Spinal cord (tissue), 10 donors: ENCODE data around the gene MKLN1. TPM values are rescaled to one million over a fixed set of nuclear protein-coding genes. Genes with fewer than 3 reads are reported as not detected.

Experiments used
- DNase-seq, 6 donors: peaks; one replicate each; pipeline versions ENCODE4 v3.0.0 to v3.0.0-alpha.2; 2013 to 2015; ENCODE audit warnings: low spot score in 6 of 6, low read depth in 4 of 6
- H3K27ac ChIP-seq: one replicate; pipeline ENCODE4 v1.5.1; 2013; ENCODE audit warnings: low read depth, low read length, control low read depth
- H3K27me3 ChIP-seq: one replicate; pipeline ENCODE4 v1.6.1; 2013; ENCODE audit warnings: low read length; ENCODE audit not compliant: control insufficient read depth, insufficient read depth
- H3K36me3 ChIP-seq: one replicate; pipeline ENCODE4 v1.6.1; 2013; ENCODE audit warnings: low read length; ENCODE audit not compliant: control insufficient read depth, insufficient read depth
- H3K4me1 ChIP-seq: one replicate; pipeline ENCODE4 v1.6.1; 2013; ENCODE audit warnings: low read length; ENCODE audit not compliant: control insufficient read depth, insufficient read depth
- H3K4me3 ChIP-seq: one replicate; pipeline ENCODE4 v1.5.1; 2013; ENCODE audit warnings: low read depth, low read length, control low read depth
- H3K9me3 ChIP-seq: one replicate; pipeline ENCODE4 v1.6.1; 2013; ENCODE audit warnings: low read length; ENCODE audit not compliant: control insufficient read depth, insufficient read depth
- WGBS: methylation state at CpG from one replicate; pipeline ENCODE4 v1.1.5; 2013; ENCODE audit warnings: missing lambda C conversion rate; ENCODE audit not compliant: insufficient coverage; 5-methylcytosine and 5-hydroxymethylcytosine counted together
- polyA plus RNA-seq, 2 donors: library from polyadenylated mRNA; unstranded; fragments of 120-200 nt; gene quantifications; one replicate each; pipeline ENCODE4 v1.2.1, GENCODE V29; 2013; ENCODE audit not compliant: insufficient read length in 2 of 2
- total RNA-seq, 2 donors: library from RNA; depleted of rRNA in 1 of 2; stranded (reverse); fragments of 120-200 nt in 1 of 2; fragments of >200 nt in 1 of 2; gene quantifications; one replicate each; pipeline versions ENCODE4 v1.2.3 to v1.2.4, GENCODE V29; 2013 to 2014
- donor health status: healthy.

Gene MKLN1
- total and polyA plus RNA-seq, 4 donors, result 13.6 to 69.4 (median 36.6) TPM

GRCh38 chr7:131538071-131538812, 210.6 kb downstream of the MKLN1 start:
- Histone ChIP-seq H3K27me3 (no peaks in the 10 kb centered on the region), H3K4me3 (no peak overlapping the region), H3K27ac (peak overlapping the region; percentile 13), H3K4me1 (peaks cover 37% of the 10 kb centered on the region), H3K36me3 (peaks cover under 1% of the 10 kb centered on the region), H3K9me3 (no peaks in the 10 kb centered on the region)
- 67% methylated on average over 9 of the region's 13 CpGs for WGBS
- DNase-seq, result no peak

DNA sequence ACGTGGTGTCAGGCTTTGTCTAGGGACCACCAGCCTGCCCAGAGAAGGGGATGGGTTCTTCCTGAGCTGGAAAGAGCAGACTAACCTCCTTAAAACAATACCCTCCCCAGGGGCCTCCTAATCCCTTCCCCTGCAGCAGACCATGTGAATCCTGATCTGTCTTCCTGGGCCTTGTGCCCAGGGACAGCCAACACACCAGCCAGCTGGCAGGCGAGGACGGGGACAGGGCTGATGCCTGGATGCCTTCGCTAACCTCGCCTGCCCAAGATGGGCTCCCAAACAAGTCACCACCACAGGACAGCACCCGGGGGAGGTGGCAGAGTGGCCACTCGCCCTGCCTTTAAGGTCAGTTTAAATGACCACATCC, 211.1 kb downstream of the MKLN1 start:
- H3K27me3 ChIP-seq, result no peaks in the 10 kb centered on the region
- no peaks in the 10 kb centered on the region for H3K9me3 ChIP-seq
- 55% methylated on average over 3 of the region's 7 CpGs for WGBS
- H3K36me3 ChIP-seq, result no peaks in the 10 kb centered on the region
- peak in 2 of 6 donors; percentile 49 to 65 for DNase-seq
- peak overlapping the region; percentile 13 for H3K27ac ChIP-seq
- no peak overlapping the region for H3K4me3 ChIP-seq
- peaks cover 41% of the 10 kb centered on the region for H3K4me1 ChIP-seq

DNA sequence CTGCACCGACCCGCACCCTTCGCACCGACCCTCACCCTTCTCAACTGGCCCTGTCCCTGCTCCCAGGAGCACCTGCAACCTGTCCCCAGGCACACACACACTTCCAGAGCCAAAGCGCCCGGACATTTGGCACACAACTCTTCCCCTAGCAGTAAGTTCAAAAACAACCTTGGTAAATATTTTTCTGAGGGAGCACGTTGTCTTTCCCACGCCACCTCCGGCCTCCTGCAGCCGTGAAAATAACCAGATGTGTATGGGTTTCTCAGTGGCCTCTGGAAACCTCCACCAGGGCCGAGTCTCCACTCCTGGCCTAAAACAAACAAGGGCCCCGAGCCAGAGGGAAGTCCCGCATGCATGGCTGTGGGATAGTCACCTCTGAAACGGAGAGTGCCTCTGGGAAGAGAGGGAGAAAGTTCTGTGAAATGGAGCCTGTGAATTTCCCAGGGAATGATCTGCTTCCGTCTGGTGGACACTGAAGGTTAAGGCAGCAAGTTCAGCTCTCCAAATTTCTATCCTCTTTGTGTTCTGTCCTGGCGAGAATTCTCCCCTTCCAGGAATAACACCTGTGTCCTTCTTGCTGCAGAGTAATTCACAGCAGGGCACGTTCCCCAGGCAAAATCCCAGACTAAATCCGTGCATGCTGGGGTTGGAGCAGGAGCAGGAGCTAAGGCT, 213.0 kb downstream of the MKLN1 start:
- H3K4me1 ChIP-seq, result peaks cover 53% of the 10 kb centered on the region
- H3K9me3 ChIP-seq, result no peaks in the 10 kb centered on the region
- H3K36me3 ChIP-seq, result no peaks in the 10 kb centered on the region
- H3K4me3 ChIP-seq, result no peak overlapping the region
- no peaks in the 10 kb centered on the region for H3K27me3 ChIP-seq
- DNase-seq, result peak in 1 of 6 donors; percentile 58
- WGBS, result 75% methylated on average over 11 of the region's 18 CpGs
- H3K27ac ChIP-seq, result peak overlapping the region; percentile 48

GRCh38 chr7:131543298-131543697, 215.6 kb downstream of the MKLN1 start:
- 94% methylated on average over 5 of the region's 5 CpGs for WGBS
- Histone ChIP-seq H3K27ac (no peak overlapping the region), H3K27me3 (no peaks in the 10 kb centered on the region), H3K4me1 (peaks cover 50% of the 10 kb centered on the region), H3K9me3 (no peaks in the 10 kb centered on the region), H3K4me3 (no peak overlapping the region), H3K36me3 (no peaks in the 10 kb centered on the region)
- DNase-seq, result no peak

- Histone ChIP-seq H3K36me3 (no peaks in the 10 kb centered on the region), H3K27ac (no peak overlapping the region), H3K4me3 (no peak overlapping the region), H3K4me1 (peaks cover 43% of the 10 kb centered on the region), H3K27me3 (no peaks in the 10 kb centered on the region), H3K9me3 (no peaks in the 10 kb centered on the region)
- no peak for DNase-seq
- 96% methylated on average over 3 of the region's 3 CpGs for WGBS
These were observed 216.3 kb downstream of the MKLN1 start for GRCh38 chr7:131544021-131544420.

DNA sequence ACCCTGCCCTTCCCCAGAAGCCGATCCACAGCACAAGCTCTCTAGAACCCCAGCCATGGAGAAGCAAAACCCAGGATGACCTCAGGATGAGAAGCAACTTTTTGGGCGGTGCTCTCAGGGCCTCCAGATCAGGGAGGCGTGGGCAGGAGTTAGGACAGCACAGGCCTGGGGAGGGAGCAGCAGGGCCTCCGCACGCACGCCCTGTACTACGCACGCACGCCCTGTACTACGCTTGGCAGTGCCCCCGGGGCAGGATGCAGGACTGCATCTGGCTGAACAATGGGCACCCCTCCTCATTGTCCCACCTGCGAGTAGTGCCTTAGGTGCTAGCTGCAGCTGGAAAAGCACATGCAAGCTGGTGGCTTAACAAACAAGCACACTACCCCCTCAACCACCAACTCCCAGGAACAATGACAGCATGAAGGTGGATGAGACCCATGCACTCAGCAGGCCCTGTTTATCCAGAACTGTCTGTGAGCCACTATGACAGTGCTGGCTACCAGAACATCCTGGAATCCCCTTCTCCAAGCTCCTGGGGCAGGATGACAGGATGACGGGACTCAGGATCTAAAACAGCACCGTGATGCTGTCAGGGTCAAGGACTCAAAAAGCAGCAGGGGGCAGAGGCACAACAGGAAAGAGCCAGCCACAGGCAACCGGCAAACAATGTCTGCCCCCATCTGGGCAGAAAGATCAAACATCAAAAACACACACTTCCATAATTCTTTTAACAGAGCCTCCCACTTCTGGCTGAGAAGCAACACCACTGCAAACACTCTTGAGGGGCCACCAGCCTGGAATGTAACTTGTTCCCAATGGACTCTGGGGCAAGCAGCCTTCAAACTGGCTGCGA, 217.0 kb downstream of the MKLN1 start:
- Histone ChIP-seq H3K4me3 (no peak overlapping the region), H3K27ac (peak overlapping the region; percentile 25), H3K27me3 (no peaks in the 10 kb centered on the region), H3K36me3 (no peaks in the 10 kb centered on the region), H3K4me1 (peaks cover 38% of the 10 kb centered on the region), H3K9me3 (no peaks in the 10 kb centered on the region)
- peak in 1 of 6 donors; percentile 43 for DNase-seq
- WGBS, result 65% methylated on average over 12 of the region's 16 CpGs

- Histone ChIP-seq H3K27ac (peak overlapping the region; percentile 33), H3K4me1 (peaks cover 37% of the 10 kb centered on the region)
These were observed 218.4 kb downstream of the MKLN1 start for GRCh38 chr7:131546126-131546525.

More at GRCh38 chr7:131546126-131546525, 218.4 kb downstream of the MKLN1 start:
- Histone ChIP-seq H3K4me3 (no peak overlapping the region), H3K36me3 (no peaks in the 10 kb centered on the region), H3K27me3 (no peaks in the 10 kb centered on the region), H3K9me3 (no peaks in the 10 kb centered on the region)
- no peak for DNase-seq
- WGBS, result 92% methylated on average over 7 of the region's 12 CpGs

Other genes with a start within 250 kb of the MKLN1 start
- gene PODXL, start 228.8 kb downstream of the MKLN1 start, total RNA-seq, result 10 to 100 TPM; 15.2 to 40.2 TPM
- gene PODXL, start 228.8 kb downstream of the MKLN1 start, polyA plus RNA-seq, result 10 to 100 TPM; 45.9 to 51.1 TPM